Measurements from ENCODE around the gene KCNK4.
A peak's percentile ranks its signal among the peaks of the same experiment; 100 is the strongest.

KCNK4 gene

GRCh38 chr11:64341429-64341828, 50.3 kb downstream of the KCNK4 start:
- WGBS (ENCODE audit: insufficient coverage, insufficient read length): no CpG with 5 or more reads among the region's 21 CpGs
- Histone ChIP-seq H3K4me1 (ENCODE audit: control insufficient read depth, insufficient read depth, low read length) (peaks cover 8% of the 10 kb centered on the region), H3K9me3 (ENCODE audit: control insufficient read depth, insufficient read depth, low read length) (no peaks in the 10 kb centered on the region), H3K36me3 (ENCODE audit: control insufficient read depth, insufficient read depth, low read length) (no peaks in the 10 kb centered on the region), H3K4me3 (ENCODE audit: low read length) (no peak overlapping the region; the same call in 1 of the 2 replicates), H3K27me3 (ENCODE audit: control insufficient read depth, insufficient read depth, low read length) (no peaks in the 10 kb centered on the region), H3K27ac (ENCODE audit: low read length) (no peak overlapping the region)
- DNase-seq (ENCODE audit: low read depth, low spot score): no peak

DNA sequence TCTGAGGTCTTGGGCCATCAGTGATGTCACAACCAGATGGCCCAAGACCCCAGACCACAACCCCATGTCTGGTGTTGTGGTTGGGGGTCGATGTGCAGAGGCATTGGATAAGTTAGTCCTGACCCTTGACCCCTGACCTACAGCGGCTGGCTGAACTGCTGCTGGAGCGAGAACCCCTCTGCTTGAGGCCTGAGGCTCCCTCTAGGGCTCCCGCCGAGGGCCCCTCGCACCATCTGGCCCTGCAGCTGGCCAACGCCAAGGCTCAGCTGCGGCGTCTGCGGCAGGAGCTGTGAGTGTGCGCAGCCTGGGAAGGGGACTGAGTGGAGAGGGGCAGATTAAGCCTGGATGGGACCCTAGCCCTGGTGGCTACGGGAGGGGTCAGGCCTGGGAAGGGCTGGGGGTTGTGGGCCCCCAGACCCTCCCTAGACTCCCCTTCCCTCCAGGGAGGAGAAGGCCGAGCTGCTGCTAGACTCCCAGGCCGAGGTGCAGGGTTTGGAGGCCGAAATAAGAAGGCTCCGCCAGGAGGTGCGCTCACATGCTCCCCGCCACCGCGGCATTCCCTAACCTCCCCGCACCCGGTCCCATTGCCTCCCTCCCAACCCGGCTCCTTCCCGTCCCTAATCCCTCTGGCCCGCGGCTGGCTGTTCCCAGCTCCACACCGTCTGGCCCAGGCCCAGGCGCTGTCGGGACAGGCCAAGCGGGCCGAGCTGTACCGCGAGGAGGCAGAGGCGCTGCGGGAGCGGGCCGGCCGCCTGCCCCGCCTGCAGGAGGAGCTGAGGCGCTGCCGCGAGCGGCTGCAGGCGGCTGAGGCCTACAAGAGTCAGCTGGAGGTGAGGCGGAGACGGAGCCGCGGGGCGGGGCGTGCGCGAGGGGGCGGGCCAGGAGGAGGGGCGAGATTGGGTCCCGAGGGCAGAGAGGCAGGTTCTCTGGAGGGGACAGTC, 51.0 kb downstream of the KCNK4 start:
- no peak for DNase-seq (ENCODE audit: low read depth, low spot score)
- Histone ChIP-seq H3K27ac (ENCODE audit: low read length) (no peak overlapping the region), H3K4me3 (ENCODE audit: low read length) (peak overlapping the region; percentile 35; the same call in 1 of the 2 replicates), H3K27me3 (ENCODE audit: control insufficient read depth, insufficient read depth, low read length) (no peaks in the 10 kb centered on the region), H3K36me3 (ENCODE audit: control insufficient read depth, insufficient read depth, low read length) (no peaks in the 10 kb centered on the region), H3K4me1 (ENCODE audit: control insufficient read depth, insufficient read depth, low read length) (peaks cover 8% of the 10 kb centered on the region), H3K9me3 (ENCODE audit: control insufficient read depth, insufficient read depth, low read length) (no peaks in the 10 kb centered on the region)
- WGBS (ENCODE audit: insufficient coverage, insufficient read length): no CpG with 5 or more reads among the region's 55 CpGs

DNA sequence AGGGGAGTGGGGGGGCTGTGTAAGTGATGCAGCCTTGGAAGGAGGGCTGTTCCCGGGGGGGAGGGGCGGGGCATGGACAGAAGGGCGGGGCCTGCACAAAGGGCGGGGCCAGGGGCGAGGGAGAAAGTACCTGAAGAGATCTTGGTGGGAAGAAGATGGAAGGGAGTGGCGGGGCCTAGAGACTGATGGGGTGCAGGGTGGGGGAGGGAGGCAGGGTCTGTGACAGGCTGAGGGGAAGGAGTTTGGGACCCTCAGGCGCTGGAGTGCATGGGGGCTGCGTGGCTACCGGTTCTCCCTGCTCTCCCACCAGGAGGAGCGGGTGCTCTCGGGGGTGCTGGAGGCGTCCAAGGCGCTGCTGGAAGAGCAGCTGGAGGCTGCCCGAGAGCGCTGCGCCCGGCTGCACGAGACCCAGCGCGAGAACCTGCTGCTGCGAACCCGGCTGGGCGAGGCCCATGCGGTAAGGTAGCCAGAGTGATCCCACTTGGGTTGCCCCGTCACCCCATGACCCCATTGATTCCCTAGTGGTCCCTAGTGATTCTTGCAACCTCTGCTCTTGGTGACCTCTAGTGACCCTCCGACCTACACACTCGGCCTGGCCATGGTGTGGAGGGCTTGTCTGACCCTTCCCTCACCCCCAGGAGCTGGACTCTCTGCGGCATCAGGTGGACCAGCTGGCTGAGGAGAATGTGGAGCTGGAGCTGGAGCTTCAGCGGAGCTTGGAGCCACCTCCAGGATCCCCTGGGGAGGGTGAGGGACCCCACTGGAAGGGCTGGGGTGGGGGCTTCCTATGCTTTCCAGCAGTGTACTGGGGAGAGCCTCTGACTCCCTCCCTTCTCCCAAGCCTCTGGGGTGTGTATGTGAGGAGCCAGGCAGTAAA, 52.0 kb downstream of the KCNK4 start:
- Histone ChIP-seq H3K36me3 (ENCODE audit: control insufficient read depth, insufficient read depth, low read length) (no peaks in the 10 kb centered on the region), H3K9me3 (ENCODE audit: control insufficient read depth, insufficient read depth, low read length) (no peaks in the 10 kb centered on the region), H3K4me3 (ENCODE audit: low read length) (peak overlapping the region; percentile 35; the same call in 1 of the 2 replicates), H3K4me1 (ENCODE audit: control insufficient read depth, insufficient read depth, low read length) (peaks cover 8% of the 10 kb centered on the region), H3K27ac (ENCODE audit: low read length) (no peak overlapping the region), H3K27me3 (ENCODE audit: control insufficient read depth, insufficient read depth, low read length) (no peaks in the 10 kb centered on the region)
- whole genome bisulfite sequencing (ENCODE audit: insufficient coverage, insufficient read length): no CpG with 5 or more reads among the region's 29 CpGs
- no peak for DNase-seq (ENCODE audit: low read depth, low spot score)

DNA sequence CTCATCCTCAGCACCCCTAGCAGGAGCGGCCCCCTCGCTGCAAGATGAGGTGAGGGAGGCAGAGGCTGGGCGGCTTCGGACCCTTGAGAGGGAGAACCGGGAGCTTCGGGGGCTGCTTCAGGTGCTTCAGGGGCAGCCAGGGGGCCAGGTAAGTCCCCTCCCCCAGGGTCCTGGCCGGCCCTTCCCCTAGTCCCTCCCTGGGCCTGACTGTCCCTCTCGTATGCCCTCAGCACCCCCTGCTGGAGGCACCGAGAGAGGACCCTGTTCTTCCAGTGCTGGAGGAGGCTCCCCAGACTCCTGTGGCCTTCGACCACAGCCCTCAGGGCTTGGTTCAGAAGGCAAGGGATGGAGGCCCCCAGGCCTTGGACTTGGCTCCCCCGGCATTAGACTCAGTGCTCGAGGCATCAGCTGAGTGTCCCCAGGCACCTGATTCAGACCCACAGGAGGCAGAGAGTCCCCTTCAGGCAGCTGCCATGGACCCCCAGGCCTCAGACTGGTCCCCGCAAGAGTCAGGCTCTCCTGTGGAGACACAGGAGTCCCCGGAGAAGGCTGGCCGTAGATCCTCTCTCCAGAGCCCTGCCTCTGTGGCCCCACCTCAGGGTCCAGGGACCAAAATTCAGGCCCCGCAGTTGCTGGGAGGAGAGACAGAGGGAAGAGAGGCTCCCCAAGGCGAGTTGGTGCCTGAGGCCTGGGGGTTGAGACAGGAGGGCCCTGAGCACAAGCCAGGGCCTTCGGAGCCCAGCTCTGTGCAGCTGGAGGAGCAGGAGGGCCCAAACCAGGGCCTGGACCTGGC, 52.9 kb downstream of the KCNK4 start:
- Histone ChIP-seq H3K27ac (ENCODE audit: low read length) (no peak overlapping the region), H3K27me3 (ENCODE audit: control insufficient read depth, insufficient read depth, low read length) (no peaks in the 10 kb centered on the region), H3K4me3 (ENCODE audit: low read length) (no peak overlapping the region), H3K36me3 (ENCODE audit: control insufficient read depth, insufficient read depth, low read length) (no peaks in the 10 kb centered on the region), H3K9me3 (ENCODE audit: control insufficient read depth, insufficient read depth, low read length) (no peaks in the 10 kb centered on the region), H3K4me1 (ENCODE audit: control insufficient read depth, insufficient read depth, low read length) (peaks cover 8% of the 10 kb centered on the region)
- no CpG with 5 or more reads among the region's 18 CpGs for WGBS (ENCODE audit: insufficient coverage, insufficient read length)
- DNase-seq (ENCODE audit: low read depth, low spot score): no peak

DNA sequence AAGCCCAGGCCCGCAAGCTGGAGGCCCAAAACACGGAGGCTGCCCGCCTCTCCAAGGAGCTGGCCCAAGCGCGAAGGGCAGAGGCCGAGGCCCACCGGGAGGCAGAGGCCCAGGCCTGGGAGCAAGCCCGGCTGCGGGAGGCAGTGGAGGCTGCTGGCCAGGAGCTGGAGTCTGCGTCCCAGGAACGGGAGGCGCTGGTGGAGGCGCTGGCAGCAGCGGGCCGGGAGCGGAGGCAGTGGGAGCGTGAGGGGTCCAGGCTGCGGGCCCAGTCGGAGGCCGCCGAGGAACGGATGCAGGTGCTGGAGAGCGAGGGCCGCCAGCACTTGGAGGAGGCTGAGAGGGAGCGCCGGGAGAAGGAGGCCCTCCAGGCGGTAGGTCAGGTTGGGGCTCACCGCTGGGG, 53.7 kb downstream of the KCNK4 start:
- no peak for DNase-seq (ENCODE audit: low read depth, low spot score)
- no CpG with 5 or more reads among the region's 28 CpGs for WGBS (ENCODE audit: insufficient coverage, insufficient read length)
- Histone ChIP-seq H3K36me3 (ENCODE audit: control insufficient read depth, insufficient read depth, low read length) (no peaks in the 10 kb centered on the region), H3K27me3 (ENCODE audit: control insufficient read depth, insufficient read depth, low read length) (no peaks in the 10 kb centered on the region), H3K4me1 (ENCODE audit: control insufficient read depth, insufficient read depth, low read length) (peaks cover 8% of the 10 kb centered on the region), H3K27ac (ENCODE audit: low read length) (no peak overlapping the region), H3K9me3 (ENCODE audit: control insufficient read depth, insufficient read depth, low read length) (no peaks in the 10 kb centered on the region), H3K4me3 (ENCODE audit: low read length) (no peak overlapping the region)

GRCh38 chr11:64347193-64347867, 56.2 kb downstream of the KCNK4 start:
- H3K4me3 ChIP-seq (ENCODE audit: low read length): no peak overlapping the region
- H3K36me3 ChIP-seq (ENCODE audit: control insufficient read depth, insufficient read depth, low read length): no peaks in the 10 kb centered on the region
- H3K4me1 ChIP-seq (ENCODE audit: control insufficient read depth, insufficient read depth, low read length): peaks cover 3% of the 10 kb centered on the region
- H3K9me3 ChIP-seq (ENCODE audit: control insufficient read depth, insufficient read depth, low read length): no peaks in the 10 kb centered on the region
- no CpG with 5 or more reads among the region's 12 CpGs for WGBS (ENCODE audit: insufficient coverage, insufficient read length)
- H3K27me3 ChIP-seq (ENCODE audit: control insufficient read depth, insufficient read depth, low read length): no peaks in the 10 kb centered on the region
- DNase-seq (ENCODE audit: low read depth, low spot score): no peak
- no peak overlapping the region for H3K27ac ChIP-seq (ENCODE audit: low read length)

- H3K27ac ChIP-seq (ENCODE audit: low read length): no peak overlapping the region
- no CpG with 5 or more reads among the region's 14 CpGs for WGBS (ENCODE audit: insufficient coverage, insufficient read length)
- DNase-seq (ENCODE audit: low read depth, low spot score): no peak
Measured at GRCh38 chr11:64348383-64349024, 57.4 kb downstream of the KCNK4 start.

DNA sequence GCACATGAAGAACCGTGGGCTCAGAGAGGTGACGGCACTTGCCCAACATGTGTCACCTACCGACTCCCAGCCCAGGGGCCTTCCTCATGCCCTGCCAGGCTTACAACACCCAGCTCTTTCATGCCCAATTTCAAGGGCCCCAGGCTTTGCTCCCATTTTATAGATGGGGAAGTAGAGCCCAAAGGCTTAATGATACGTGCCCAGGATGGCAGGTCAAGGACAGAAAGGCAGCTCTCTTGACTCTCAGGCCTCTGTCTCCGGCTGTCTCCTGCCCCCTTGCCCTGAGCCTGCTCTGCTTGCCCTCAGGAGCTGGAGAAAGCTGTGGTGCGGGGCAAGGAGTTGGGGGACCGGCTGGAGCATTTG, 57.9 kb downstream of the KCNK4 start:
- Histone ChIP-seq H3K4me3 (ENCODE audit: low read length) (no peak overlapping the region), H3K27me3 (ENCODE audit: control insufficient read depth, insufficient read depth, low read length) (no peaks in the 10 kb centered on the region), H3K9me3 (ENCODE audit: control insufficient read depth, insufficient read depth, low read length) (no peaks in the 10 kb centered on the region), H3K36me3 (ENCODE audit: control insufficient read depth, insufficient read depth, low read length) (no peaks in the 10 kb centered on the region), H3K27ac (ENCODE audit: low read length) (no peak overlapping the region), H3K4me1 (ENCODE audit: control insufficient read depth, insufficient read depth, low read length) (no peaks in the 10 kb centered on the region; the same call in 1 of the 2 replicates)
- no CpG with 5 or more reads among the region's 7 CpGs for WGBS (ENCODE audit: insufficient coverage, insufficient read length)
- no peak for DNase-seq (ENCODE audit: low read depth, low spot score)

More at GRCh38 chr11:64348383-64349024, 57.4 kb downstream of the KCNK4 start:
- Histone ChIP-seq H3K9me3 (ENCODE audit: control insufficient read depth, insufficient read depth, low read length) (no peaks in the 10 kb centered on the region), H3K4me1 (ENCODE audit: control insufficient read depth, insufficient read depth, low read length) (no peaks in the 10 kb centered on the region; the same call in 1 of the 2 replicates), H3K27me3 (ENCODE audit: control insufficient read depth, insufficient read depth, low read length) (no peaks in the 10 kb centered on the region), H3K36me3 (ENCODE audit: control insufficient read depth, insufficient read depth, low read length) (no peaks in the 10 kb centered on the region), H3K4me3 (ENCODE audit: low read length) (no peak overlapping the region)

DNA sequence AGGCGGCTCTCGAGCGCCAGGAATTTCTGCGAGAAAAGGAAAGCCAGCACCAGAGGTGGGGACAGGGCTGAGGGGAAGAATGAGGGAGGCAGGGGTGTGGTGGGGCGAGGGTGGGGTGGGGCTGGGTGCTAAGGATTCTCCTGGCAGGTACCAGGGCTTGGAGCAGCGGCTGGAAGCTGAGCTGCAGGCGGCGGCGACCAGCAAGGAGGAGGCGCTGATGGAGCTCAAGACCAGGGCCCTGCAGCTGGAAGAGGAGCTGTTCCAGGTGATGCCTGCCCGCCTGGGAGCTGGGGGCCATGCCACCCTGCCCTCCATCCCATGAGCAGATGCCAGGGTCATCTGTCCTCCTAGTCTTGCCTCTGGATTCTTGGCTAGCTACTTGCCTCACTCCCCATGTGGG, 58.3 kb downstream of the KCNK4 start:
- no peak overlapping the region for H3K4me3 ChIP-seq (ENCODE audit: low read length)
- no peaks in the 10 kb centered on the region for H3K36me3 ChIP-seq (ENCODE audit: control insufficient read depth, insufficient read depth, low read length)
- whole genome bisulfite sequencing (ENCODE audit: insufficient coverage, insufficient read length): no CpG with 5 or more reads among the region's 11 CpGs
- no peaks in the 10 kb centered on the region; the same call in 1 of the 2 replicates for H3K4me1 ChIP-seq (ENCODE audit: control insufficient read depth, insufficient read depth, low read length)
- no peaks in the 10 kb centered on the region for H3K27me3 ChIP-seq (ENCODE audit: control insufficient read depth, insufficient read depth, low read length)
- DNase-seq (ENCODE audit: low read depth, low spot score): no peak
- H3K27ac ChIP-seq (ENCODE audit: low read length): no peak overlapping the region
- H3K9me3 ChIP-seq (ENCODE audit: control insufficient read depth, insufficient read depth, low read length): no peaks in the 10 kb centered on the region

All from iPS DF 6.9 (cell line).